HG02884 (cell line): ENCODE results near the gene COX4I1.
"Not testable (repeated sequence)": the region's sequence is repeated elsewhere in the genome, so short reads cannot be mapped to it uniquely, and the experiment has no call there.

Source experiments
- ATAC-seq: cut with Tn5 transposase; IDR thresholded peaks from one replicate; pipeline ENCODE4 v1.9.1; 2021; ENCODE audit warnings: mild to moderate bottlenecking, moderate library complexity; ENCODE audit not compliant: unreplicated experiment

The COX4I1 gene

GRCh38 chr16:85821390-85822135 lies 22.1 kb downstream of the COX4I1 start:
- peak; percentile 59 for ATAC-seq

GRCh38 chr16:85822145-85822544 lies 22.6 kb downstream of the COX4I1 start:
- no peak for ATAC-seq

- no peak for ATAC-seq
Observed at GRCh38 chr16:85823328-85823920, 23.9 kb downstream of the COX4I1 start.

GRCh38 chr16:85824161-85825135 lies 25.0 kb downstream of the COX4I1 start:
- ATAC-seq, result no peak

GRCh38 chr16:85825326-85825725 lies 25.8 kb downstream of the COX4I1 start:
- ATAC-seq, result no peak

GRCh38 chr16:85826686-85827247 lies 27.3 kb downstream of the COX4I1 start:
- no peak for ATAC-seq

GRCh38 chr16:85828166-85828565 lies 28.7 kb downstream of the COX4I1 start:
- ATAC-seq, result no peak

- ATAC-seq, result no peak
Observed at GRCh38 chr16:85829171-85829719, 29.8 kb downstream of the COX4I1 start.

GRCh38 chr16:85829751-85830445 lies 30.4 kb downstream of the COX4I1 start:
- no peak for ATAC-seq

- ATAC-seq, result no peak
Observed at GRCh38 chr16:85830821-85831220, 31.3 kb downstream of the COX4I1 start.

GRCh38 chr16:85832570-85833218 lies 33.2 kb downstream of the COX4I1 start:
- ATAC-seq, result no peak

- no peak for ATAC-seq
Observed at GRCh38 chr16:85833219-85833920, 33.9 kb downstream of the COX4I1 start.

GRCh38 chr16:85834741-85835140 lies 35.2 kb downstream of the COX4I1 start:
- no peak for ATAC-seq

GRCh38 chr16:85835227-85835751 lies 35.8 kb downstream of the COX4I1 start:
- no peak for ATAC-seq

- no peak for ATAC-seq
Observed at GRCh38 chr16:85835956-85836705, 36.6 kb downstream of the COX4I1 start.

GRCh38 chr16:85836706-85837582 lies 37.4 kb downstream of the COX4I1 start:
- ATAC-seq, result no peak

- ATAC-seq, result not testable (repeated sequence)
Observed at GRCh38 chr16:85837654-85838053, 38.2 kb downstream of the COX4I1 start.
